ENCODE measurements around the gene TNPO3.

The TNPO3 gene

DNA sequence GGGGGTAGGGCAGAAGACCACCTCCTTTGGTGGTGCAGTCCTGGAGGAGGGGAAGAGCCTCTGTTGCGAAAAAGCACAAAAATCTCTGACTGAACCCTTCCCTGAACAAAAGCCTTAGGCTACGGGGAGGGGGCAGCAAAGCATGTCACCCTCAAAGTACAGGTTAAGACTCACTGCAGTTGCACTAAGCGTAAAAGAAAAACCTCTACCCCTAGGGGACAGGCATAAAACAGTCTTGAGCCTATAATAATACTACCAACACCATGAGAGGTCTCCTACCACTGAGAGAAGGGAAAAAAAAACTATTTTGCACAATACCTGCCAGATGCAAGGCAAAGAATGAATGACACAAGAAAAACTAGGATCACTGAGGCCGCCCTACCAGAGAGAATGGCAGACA is 17.3 kb downstream of the TNPO3 start:
- no peak for DNase-seq (ENCODE audit: low read depth)
- H3K4me3 ChIP-seq (ENCODE audit: low read depth, low read length) = no peak overlapping the region
- TF ChIP-seq POLR2A (IDR thresholded peaks at IDR 0.05; ENCODE audit: extremely low read depth, insufficient read length) = no peak
- TF ChIP-seq, protein P1, sequence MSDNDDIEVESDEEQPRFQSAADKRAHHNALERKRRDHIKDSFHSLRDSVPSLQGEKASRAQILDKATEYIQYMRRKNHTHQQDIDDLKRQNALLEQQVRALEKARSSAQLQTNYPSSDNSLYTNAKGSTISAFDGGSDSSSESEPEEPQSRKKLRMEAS (IDR thresholded peaks at IDR 0.05; ENCODE audit: low read depth, low read length) = no peak

DNA sequence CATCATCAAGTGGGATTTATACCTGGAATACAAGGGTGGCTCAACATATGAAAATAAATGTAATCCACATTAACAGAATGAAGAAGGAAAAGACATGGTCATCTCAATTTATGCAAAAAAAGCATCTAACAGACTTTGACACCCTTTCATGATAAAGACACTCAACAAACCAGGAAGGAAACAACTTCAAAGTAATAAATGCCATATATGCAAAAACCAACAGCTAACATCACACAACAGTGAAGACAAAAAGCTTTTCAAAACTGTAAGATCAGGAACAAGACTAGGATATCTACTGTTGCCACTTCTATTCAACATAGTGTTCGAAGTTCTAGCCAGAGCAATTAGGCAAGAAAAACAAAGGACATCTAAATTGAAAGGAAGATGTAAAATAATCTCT is 22.9 kb downstream of the TNPO3 start:
- no peak for DNase-seq (ENCODE audit: low read depth)
- no peak overlapping the region for H3K4me3 ChIP-seq (ENCODE audit: low read depth, low read length)
- no peak for TF ChIP-seq POLR2A (IDR thresholded peaks at IDR 0.05; ENCODE audit: extremely low read depth, insufficient read length)
- TF ChIP-seq, protein P1 (IDR thresholded peaks at IDR 0.05; ENCODE audit: low read depth, low read length) = no peak
- TF ChIP-seq, protein P2, sequence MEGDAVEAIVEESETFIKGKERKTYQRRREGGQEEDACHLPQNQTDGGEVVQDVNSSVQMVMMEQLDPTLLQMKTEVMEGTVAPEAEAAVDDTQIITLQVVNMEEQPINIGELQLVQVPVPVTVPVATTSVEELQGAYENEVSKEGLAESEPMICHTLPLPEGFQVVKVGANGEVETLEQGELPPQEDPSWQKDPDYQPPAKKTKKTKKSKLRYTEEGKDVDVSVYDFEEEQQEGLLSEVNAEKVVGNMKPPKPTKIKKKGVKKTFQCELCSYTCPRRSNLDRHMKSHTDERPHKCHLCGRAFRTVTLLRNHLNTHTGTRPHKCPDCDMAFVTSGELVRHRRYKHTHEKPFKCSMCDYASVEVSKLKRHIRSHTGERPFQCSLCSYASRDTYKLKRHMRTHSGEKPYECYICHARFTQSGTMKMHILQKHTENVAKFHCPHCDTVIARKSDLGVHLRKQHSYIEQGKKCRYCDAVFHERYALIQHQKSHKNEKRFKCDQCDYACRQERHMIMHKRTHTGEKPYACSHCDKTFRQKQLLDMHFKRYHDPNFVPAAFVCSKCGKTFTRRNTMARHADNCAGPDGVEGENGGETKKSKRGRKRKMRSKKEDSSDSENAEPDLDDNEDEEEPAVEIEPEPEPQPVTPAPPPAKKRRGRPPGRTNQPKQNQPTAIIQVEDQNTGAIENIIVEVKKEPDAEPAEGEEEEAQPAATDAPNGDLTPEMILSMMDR (IDR thresholded peaks at IDR 0.05; ENCODE audit: low read depth, low read length) = no peak
- TF ChIP-seq MYC (IDR thresholded peaks at IDR 0.05; ENCODE audit: low read depth, low read length) = no peak

DNA sequence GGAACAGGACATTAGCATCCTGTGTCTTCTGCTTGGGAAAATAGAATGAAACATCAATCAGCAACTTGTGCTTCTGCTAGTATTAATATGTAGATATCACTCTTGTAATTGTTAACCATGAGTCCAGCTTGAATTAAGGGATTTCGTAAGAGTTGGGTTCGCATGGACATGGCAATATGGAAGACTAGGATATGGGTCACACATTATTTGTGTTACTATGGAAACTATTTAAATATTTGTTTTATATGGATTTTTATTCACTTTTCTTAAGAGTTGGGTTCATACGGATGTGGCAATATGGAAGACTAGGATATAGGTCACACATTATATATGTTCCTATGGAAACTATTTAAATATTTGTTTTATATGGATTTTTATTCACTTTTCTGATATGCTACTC is 24.5 kb downstream of the TNPO3 start:
- no peak for DNase-seq (ENCODE audit: low read depth)
- TF ChIP-seq, protein P2 (IDR thresholded peaks at IDR 0.05; ENCODE audit: low read depth, low read length) = no peak
- TF ChIP-seq POLR2A (IDR thresholded peaks at IDR 0.05; ENCODE audit: extremely low read depth, insufficient read length) (no peak), MYC (IDR thresholded peaks at IDR 0.05; ENCODE audit: low read depth, low read length) (no peak)
- TF ChIP-seq, protein P1 (IDR thresholded peaks at IDR 0.05; ENCODE audit: low read depth, low read length) = no peak
- H3K4me3 ChIP-seq (ENCODE audit: low read depth, low read length) = no peak overlapping the region

DNA sequence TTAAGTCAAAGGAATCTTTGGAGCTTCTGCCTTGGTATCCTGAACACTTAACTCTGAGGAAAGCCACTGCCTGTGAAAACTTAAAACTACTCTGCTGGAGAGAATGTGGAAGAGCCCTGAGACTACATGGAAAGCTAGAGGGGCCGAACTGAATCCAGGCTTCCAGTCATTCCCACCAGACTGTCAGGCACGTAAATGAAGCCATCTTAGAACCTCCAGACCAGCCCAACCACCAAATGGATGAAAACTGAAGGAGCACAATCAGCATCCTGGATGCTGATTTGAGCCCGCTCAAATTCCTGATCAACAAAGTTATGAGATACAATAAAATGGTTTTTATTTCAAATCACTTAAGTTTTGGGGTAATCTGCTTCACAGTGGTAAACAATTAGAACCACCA is 30.8 kb downstream of the TNPO3 start:
- TF ChIP-seq MYC (IDR thresholded peaks at IDR 0.05; ENCODE audit: low read depth, low read length) = no peak
- TF ChIP-seq, protein P1 (IDR thresholded peaks at IDR 0.05; ENCODE audit: low read depth, low read length) = no peak
- TF ChIP-seq, protein P2 (IDR thresholded peaks at IDR 0.05; ENCODE audit: low read depth, low read length) = no peak
- no peak for TF ChIP-seq POLR2A (IDR thresholded peaks at IDR 0.05; ENCODE audit: extremely low read depth, insufficient read length)
- DNase-seq (ENCODE audit: low read depth) = no peak
- H3K4me3 ChIP-seq (ENCODE audit: low read depth, low read length) = no peak overlapping the region

DNA sequence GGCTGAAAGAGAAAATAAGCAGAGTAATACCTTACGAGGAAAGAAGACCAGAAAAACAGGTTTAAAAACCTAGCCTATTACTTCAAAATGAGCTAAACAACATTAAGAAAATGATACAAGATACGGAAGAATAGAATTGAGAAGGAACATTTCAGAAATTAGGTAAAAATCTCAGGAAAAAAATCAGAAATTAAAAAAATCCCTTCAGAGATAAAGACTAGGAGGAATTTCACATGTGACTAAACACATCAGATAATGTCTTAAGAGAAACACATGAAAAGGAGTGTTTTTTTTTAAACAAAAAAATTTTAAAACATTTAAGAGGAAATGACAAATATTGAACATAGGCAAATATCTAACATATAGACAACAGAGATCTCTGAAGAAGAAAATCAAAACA is 33.3 kb downstream of the TNPO3 start:
- TF ChIP-seq, protein P2 (IDR thresholded peaks at IDR 0.05; ENCODE audit: low read depth, low read length) = no peak
- TF ChIP-seq, protein P1 (IDR thresholded peaks at IDR 0.05; ENCODE audit: low read depth, low read length) = no peak
- no peak for TF ChIP-seq MYC (IDR thresholded peaks at IDR 0.05; ENCODE audit: low read depth, low read length)
- no peak overlapping the region for H3K4me3 ChIP-seq (ENCODE audit: low read depth, low read length)
- DNase-seq (ENCODE audit: low read depth) = no peak

DNA sequence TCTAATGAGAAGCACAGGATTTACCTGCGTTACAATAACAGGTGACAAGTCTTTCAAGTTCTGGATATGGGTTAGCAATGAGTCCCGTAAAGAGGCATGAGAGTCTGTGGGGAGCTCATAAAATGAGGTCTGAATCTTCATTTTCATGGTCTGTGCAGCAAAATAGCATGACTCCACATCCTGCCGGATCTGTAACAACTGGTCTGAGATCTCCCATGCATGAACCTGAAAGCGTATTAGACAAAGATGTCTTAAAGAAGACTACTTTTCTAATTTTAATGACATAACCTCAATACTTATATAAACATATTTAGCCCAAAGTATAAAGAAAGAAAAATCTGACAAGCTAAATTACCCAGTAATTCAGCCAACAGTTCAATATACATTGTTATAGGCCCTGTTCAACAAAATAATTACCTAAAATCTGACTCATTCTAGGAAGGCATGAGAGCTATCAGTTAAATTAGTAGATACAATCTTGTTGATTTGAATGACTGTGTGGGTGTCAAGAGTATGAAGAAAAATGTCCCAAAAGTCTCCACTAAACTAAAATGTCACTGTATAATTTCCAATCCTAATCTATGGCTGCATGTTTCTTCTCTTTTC is 36.9 kb downstream of the TNPO3 start:
- no peak overlapping the region for H3K4me3 ChIP-seq (ENCODE audit: low read depth, low read length)
- TF ChIP-seq, protein P2 (IDR thresholded peaks at IDR 0.05; ENCODE audit: low read depth, low read length) = no peak
- TF ChIP-seq, protein P1 (IDR thresholded peaks at IDR 0.05; ENCODE audit: low read depth, low read length) = no peak
- TF ChIP-seq POLR2A (IDR thresholded peaks at IDR 0.05; ENCODE audit: extremely low read depth, insufficient read length) (no peak), MYC (IDR thresholded peaks at IDR 0.05; ENCODE audit: low read depth, low read length) (no peak)

More for the DNA sequence above, 36.9 kb downstream of the TNPO3 start:
- no peak for DNase-seq (ENCODE audit: low read depth)
